DMS114 treated with DMSO at 0.1 percent for 48 hours (cell line): ENCODE measurements around the gene MRGPRG.

Experiments used
- DNase-seq: peaks from one replicate; lab custom pipeline; 2025; ENCODE audit not compliant: unreplicated experiment; lab: John Stamatoyannopoulos, UW

Gene MRGPRG

DNA sequence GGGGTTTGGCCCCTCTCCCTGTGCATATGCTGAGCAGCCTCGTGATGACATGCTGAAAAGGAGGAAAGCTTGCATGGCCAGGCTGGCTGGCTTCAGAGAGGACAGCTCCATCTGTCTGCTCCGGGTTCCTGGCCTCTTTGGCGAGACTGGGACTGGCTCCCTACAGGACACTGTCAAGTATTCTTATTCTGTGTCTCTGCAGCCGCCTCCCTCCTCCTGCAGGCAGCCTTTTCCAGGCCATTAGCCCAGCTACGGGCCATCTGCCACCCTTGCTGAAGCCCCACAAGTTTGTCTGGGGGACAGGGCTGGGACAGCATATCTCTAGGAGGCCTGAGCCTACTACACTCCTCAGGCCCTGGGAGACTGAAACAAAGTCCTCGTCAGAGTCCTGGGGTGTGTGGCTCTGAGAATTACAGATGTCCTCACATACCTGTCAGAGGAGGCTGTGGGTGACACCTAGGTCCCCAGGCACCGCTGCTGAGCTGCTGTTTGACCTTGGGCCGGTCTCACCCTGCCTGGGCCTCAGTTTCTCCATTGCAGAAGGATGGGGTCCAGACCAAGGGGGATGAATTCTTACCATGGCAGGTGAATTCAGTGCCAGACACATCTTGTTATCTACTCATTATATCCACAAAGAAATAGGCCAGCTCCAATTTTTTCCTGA is 11.0 kb downstream of the MRGPRG start:
- DNase-seq = no peak

DNA sequence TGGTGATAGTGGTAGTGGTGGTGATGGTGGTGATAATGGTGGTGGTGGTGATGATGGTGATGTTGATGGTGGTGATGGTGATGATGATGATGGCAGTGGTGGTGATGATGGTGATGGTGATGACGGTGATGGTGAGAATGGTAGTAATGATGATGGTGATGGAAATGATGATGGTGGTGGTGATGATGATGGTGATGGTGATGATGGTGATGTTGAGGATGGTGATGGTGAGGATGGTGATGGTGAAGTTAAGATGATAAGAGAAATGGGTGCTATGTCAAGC is 11.8 kb downstream of the MRGPRG start:
- no peak for DNase-seq

GRCh38 chr11:3206156-3206921 is 12.3 kb downstream of the MRGPRG start:
- DNase-seq = no peak

GRCh38 chr11:3205261-3206155 is 13.1 kb downstream of the MRGPRG start:
- DNase-seq = no peak

DNA sequence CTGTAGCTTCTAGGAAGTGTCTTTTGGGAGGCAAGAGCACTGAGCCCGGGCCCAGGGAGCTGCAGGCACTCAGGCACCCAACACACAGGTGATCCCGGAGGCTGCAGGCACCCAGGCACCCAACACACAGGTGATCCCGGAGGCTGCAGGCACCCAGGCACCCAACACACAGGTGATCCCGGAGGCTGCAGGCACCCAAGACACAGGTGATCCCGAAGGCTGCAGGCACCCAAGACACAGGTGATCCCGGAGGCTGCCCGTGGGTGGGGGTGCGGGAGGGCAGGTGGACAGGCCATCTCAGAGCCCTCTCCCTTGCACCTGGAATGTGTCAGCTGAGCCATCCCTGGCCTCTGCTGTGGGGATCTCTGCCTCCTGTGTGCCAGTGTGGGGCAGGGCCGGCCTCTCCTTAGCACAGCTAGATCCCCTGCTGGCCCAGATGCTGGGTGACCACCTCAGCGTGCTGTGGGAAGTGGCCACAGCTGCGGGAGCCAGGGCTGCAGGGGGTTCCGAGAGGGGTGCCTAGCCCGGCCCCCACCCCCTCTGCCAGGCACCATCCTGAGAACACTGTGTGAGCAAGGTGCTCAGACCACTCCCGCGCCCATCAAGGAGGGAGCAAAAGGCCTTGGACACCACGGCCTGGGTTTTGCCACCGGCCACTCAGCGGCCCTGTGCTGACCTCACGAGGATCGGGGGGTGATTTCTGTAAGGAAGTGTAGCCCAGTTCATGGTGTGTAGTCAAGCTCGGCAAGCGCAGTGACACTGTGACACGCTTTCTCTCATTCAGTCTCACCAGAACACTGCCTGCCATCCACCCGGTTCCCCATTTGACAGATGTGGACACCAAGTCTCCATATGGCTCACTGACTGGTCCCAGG is 14.2 kb downstream of the MRGPRG start:
- no peak for DNase-seq

GRCh38 chr11:3203221-3204043 is 15.2 kb downstream of the MRGPRG start:
- no peak for DNase-seq

DNA sequence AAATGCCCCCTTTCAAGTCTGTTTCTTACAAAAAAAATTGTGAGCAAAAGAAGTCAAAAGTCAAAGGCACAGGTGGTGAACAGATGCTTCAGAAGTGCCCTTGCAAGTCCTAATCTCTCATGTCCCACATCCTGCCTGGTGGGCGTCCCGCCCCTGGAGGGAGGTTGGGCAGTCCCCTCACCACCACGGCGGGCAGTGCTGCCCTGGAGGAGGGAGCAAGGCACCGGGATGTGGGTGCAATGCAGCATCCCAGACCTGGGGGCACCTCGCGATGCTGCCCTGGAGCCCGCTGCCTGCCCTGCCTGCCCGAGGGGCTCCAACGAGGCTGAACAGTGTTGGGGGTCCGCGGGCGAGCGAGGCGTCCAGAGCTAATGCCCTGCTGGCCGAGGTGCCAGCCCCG is 15.9 kb downstream of the MRGPRG start:
- no peak for DNase-seq

GRCh38 chr11:3202305-3202704 is 16.3 kb downstream of the MRGPRG start:
- DNase-seq = no peak

- no peak for DNase-seq
Observed at GRCh38 chr11:3201677-3202181, 16.9 kb downstream of the MRGPRG start.

DNA sequence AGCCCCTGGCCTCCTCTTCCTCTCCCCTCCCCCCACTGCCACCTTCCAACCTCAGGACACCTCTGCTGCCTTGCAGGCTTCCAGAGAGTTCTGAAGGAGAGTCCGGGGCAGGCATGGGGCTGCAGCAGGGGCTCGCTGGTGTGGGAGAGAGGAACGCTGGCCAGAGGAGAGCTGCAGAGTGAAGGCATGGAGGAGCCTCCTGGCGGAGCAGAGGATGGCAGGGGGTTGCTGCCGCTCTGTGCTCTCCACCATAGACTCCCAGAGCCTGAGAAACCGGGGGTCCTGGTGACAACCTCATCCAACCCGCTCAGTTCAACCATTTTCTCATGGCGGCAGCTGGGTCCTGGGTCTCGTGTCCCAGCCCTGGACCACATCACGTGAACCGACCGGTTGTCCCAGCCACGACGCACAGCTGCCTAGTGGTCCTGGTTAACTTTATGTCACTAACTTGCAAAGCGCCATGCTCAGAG is 17.5 kb downstream of the MRGPRG start:
- DNase-seq = no peak

DNA sequence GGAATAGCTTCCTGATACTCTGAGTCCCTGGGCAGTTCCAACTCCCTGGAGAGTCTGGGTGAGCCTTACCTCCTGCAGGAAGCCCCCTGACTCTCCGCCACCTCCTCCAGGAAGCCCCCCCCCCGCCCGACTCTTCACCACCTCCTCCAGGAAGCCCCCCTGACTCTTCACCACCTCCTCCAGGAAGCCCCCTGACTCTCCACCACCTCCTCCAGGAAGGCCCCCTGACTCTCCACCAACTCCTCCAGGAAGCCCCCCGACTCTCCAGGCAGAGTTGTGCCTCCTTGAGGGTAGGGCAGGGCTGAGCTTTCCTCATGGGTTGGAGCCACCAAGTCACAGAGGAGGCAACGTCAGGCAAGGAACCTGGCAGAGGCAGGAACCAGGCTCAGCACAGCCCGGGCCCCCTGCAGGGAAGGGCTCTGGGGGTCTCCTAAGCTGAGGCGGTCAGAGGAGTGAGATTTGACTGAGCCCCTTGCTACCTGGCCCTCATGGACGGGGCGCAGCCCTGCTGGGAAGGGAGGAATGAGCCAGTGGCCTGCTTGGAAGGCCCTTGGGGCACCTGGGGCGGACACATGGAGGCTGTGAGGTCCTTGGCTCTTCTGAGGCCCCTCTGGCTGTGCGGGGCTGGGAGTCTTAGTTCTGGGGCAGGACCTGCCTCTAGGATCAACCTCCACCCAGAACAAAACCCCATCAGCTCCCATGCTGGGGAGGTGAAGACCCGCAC is 18.1 kb downstream of the MRGPRG start:
- no peak for DNase-seq

- DNase-seq = no peak
Observed at GRCh38 chr11:3199537-3200295, 18.9 kb downstream of the MRGPRG start.

GRCh38 chr11:3198815-3199214 is 19.8 kb downstream of the MRGPRG start:
- no peak for DNase-seq

GRCh38 chr11:3197878-3198528 is 20.6 kb downstream of the MRGPRG start:
- no peak for DNase-seq

DNA sequence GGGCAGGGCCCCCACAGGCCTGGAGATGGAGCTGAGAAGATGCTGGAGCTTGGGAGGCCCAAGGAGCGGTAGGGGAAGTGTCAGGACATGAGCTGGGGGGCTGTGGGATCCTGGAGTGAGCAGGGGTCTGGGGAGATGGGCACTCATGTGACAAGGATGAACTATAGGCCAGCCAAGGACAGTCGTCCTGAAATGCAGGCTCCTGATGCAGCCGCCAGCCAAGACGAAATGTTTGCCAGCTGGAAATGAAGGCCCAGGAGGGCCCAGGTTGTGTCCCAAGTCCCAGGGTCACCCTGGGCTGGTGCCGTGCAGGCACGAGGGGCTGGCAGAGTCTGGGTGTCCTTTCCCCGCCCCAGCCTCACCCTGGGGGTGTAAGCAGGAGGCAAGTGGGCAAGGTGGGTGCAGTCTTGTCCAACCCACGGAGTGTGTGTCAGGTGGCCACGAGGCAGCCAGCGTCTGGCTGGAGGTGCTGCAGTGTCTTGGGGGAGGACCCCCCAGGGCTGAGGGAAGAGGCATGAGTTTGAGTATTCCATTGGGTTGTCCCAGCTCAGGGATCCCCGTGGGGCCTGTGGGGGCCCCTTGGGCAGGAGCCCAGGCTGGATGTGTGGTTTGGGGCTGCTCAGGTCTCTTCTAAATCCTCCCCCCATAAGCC is 21.4 kb downstream of the MRGPRG start:
- DNase-seq = no peak

- no peak for DNase-seq
Observed at GRCh38 chr11:3196161-3197043, 22.2 kb downstream of the MRGPRG start.
